H9 (cell line): Measurements from ENCODE around the gene CDC5L. TPM values are rescaled to one million over a fixed set of nuclear protein-coding genes. Genes with fewer than 3 reads are reported as not detected.

Experiments used
- DNase-seq: peaks from one replicate; pipeline ENCODE4 v3.0.0-alpha.2; 2017
- H2AFZ ChIP-seq: one replicate; pipeline ENCODE4 v1.6.1; 2013; ENCODE audit warnings: mild to moderate bottlenecking, low read length, control low read depth, moderate library complexity
- H2AK5ac ChIP-seq: 2 replicates; pipeline ENCODE4 v1.6.1; 2013; ENCODE audit warnings: low read length, control low read depth, mixed read lengths; ENCODE audit not compliant: insufficient read length
- H2BK120ac ChIP-seq: one replicate; pipeline ENCODE4 v1.6.1; 2013; ENCODE audit warnings: low read depth, mild to moderate bottlenecking, low read length, control low read depth, inconsistent platforms; ENCODE audit not compliant: poor library complexity, severe bottlenecking
- H2BK12ac ChIP-seq: 2 replicates; pipeline ENCODE4 v1.6.1; 2013; ENCODE audit warnings: low read length, control low read depth, mixed read lengths, low read depth; ENCODE audit not compliant: insufficient read length
- H2BK15ac ChIP-seq: 2 replicates; pipeline ENCODE4 v1.6.1; 2013; ENCODE audit warnings: low read depth, low read length, control low read depth
- H2BK20ac ChIP-seq: one replicate; pipeline ENCODE4 v1.6.1; 2013; ENCODE audit warnings: low read depth, mild to moderate bottlenecking, low read length, control low read depth, inconsistent platforms; ENCODE audit not compliant: poor library complexity, severe bottlenecking
- H2BK5ac ChIP-seq: 2 replicates; pipeline ENCODE4 v1.6.1; 2013; ENCODE audit warnings: low read length, control low read depth, mixed read lengths; ENCODE audit not compliant: insufficient read length
- H3K14ac ChIP-seq: 2 replicates; pipeline ENCODE4 v1.6.1; 2013; ENCODE audit warnings: low read length, control low read depth; ENCODE audit not compliant: insufficient read depth
- H3K18ac ChIP-seq: 2 replicates; pipeline ENCODE4 v1.6.1; 2013; ENCODE audit warnings: low read depth, mild to moderate bottlenecking, mixed read lengths, low read length, control low read depth; ENCODE audit not compliant: insufficient read length
- H3K23ac ChIP-seq: 2 replicates; pipeline ENCODE4 v1.6.1; 2013; ENCODE audit warnings: low read length, control low read depth, mixed read lengths, low read depth; ENCODE audit not compliant: insufficient read length
- H3K23me2 ChIP-seq: 2 replicates; pipeline ENCODE4 v1.6.1; 2013; ENCODE audit warnings: low read depth, mild to moderate bottlenecking, mixed read lengths, low read length, control low read depth; ENCODE audit not compliant: insufficient read length, poor library complexity, severe bottlenecking
- H3K27ac ChIP-seq: 2 replicates; pipeline ENCODE4 v1.5.1; 2013; ENCODE audit warnings: low read length, control low read depth, mixed read lengths, low read depth; ENCODE audit not compliant: insufficient read length
- H3K27me3 ChIP-seq: 2 replicates; pipeline ENCODE4 v1.6.1; 2013; ENCODE audit warnings: low read length, control low read depth, inconsistent platforms; ENCODE audit not compliant: insufficient read depth
- H3K4ac ChIP-seq: 2 replicates; pipeline ENCODE4 v1.6.1; 2013; ENCODE audit warnings: low read depth, mild to moderate bottlenecking, control low read depth, inconsistent platforms, low read length, moderate library complexity
- H3K4me1 ChIP-seq: 2 replicates; pipeline ENCODE4 v1.6.1; 2013; ENCODE audit warnings: low read length, control low read depth, inconsistent platforms; ENCODE audit not compliant: insufficient read depth
- H3K4me2 ChIP-seq: 2 replicates; pipeline ENCODE4 v1.6.1; 2013; ENCODE audit warnings: low read length, control low read depth, mixed read lengths; ENCODE audit not compliant: insufficient read length, insufficient read depth
- H3K56ac ChIP-seq: 2 replicates; pipeline ENCODE4 v1.6.1; 2013; ENCODE audit warnings: low read depth, mild to moderate bottlenecking, mixed read lengths, low read length, control low read depth; ENCODE audit not compliant: insufficient read length
- H3K79me1 ChIP-seq: 2 replicates; pipeline ENCODE4 v1.6.1; 2013; ENCODE audit warnings: low read depth, mild to moderate bottlenecking, moderate library complexity, low read length, control low read depth, inconsistent platforms; ENCODE audit not compliant: insufficient read depth, poor library complexity, severe bottlenecking
- H3K79me2 ChIP-seq: 2 replicates; pipeline ENCODE4 v1.6.1; 2013; ENCODE audit warnings: low read length, control low read depth, inconsistent platforms; ENCODE audit not compliant: insufficient read depth
- H3K9ac ChIP-seq: 2 replicates; pipeline ENCODE4 v1.6.1; 2013; ENCODE audit warnings: low read length, control low read depth, mixed read lengths; ENCODE audit not compliant: insufficient read length; ENCODE audit errors: extremely low read depth
- H3K9me3 ChIP-seq: one replicate; pipeline ENCODE4 v1.6.1; 2013; ENCODE audit warnings: low read depth, low read length, inconsistent platforms; ENCODE audit not compliant: control insufficient read depth
- H3T11ph ChIP-seq: one replicate; pipeline ENCODE4 v1.6.1; 2013; ENCODE audit warnings: mild to moderate bottlenecking, low read length, control low read depth, inconsistent platforms
- H4K20me1 ChIP-seq: one replicate; pipeline ENCODE4 v1.6.1; 2013; ENCODE audit not compliant: control insufficient read depth, insufficient read length, insufficient read depth
- H4K5ac ChIP-seq: 2 replicates; pipeline ENCODE4 v1.6.1; 2013; ENCODE audit warnings: low read depth, mild to moderate bottlenecking, mixed read lengths, low read length, control low read depth; ENCODE audit not compliant: insufficient read length
- H4K8ac ChIP-seq: replicated peaks from 2 replicates; pipeline ENCODE4 v1.6.1; 2013; ENCODE audit warnings: low read length, control low read depth, mixed read lengths, low read depth; ENCODE audit not compliant: insufficient read length
- H4K91ac ChIP-seq: 2 replicates; pipeline ENCODE4 v1.6.1; 2013; ENCODE audit warnings: low read depth, mild to moderate bottlenecking, moderate library complexity, mixed read lengths, low read length, control low read depth; ENCODE audit not compliant: insufficient read length
- H3K27ac Mint-ChIP-seq, 3 experiments: 2 replicates in 2 of 3; 3 replicates in 1 of 3; pipeline ENCODE4 v1.8.0; 2020 to 2021; ENCODE audit warnings: mixed read lengths in 3 of 3, mild to moderate bottlenecking in 1 of 3, moderate library complexity in 1 of 3
- H3K27me3 Mint-ChIP-seq: 2 replicates; pipeline ENCODE4 v1.8.0; 2021; ENCODE audit warnings: low read depth, mild to moderate bottlenecking, moderate library complexity, mixed read lengths
- H3K36me3 Mint-ChIP-seq, 3 experiments: 2 replicates in 2 of 3; 3 replicates in 1 of 3; pipeline ENCODE4 v1.8.0; 2020 to 2021; ENCODE audit warnings: low read depth in 3 of 3, mixed read lengths in 3 of 3; ENCODE audit not compliant: insufficient read depth in 1 of 3
- H3K4me1 Mint-ChIP-seq, 2 experiments: 2 replicates each; pipeline ENCODE4 v1.8.0; 2020; ENCODE audit warnings: mixed read lengths in 2 of 2
- H3K4me3 Mint-ChIP-seq, 2 experiments: 2 replicates in 1 of 2; 3 replicates in 1 of 2; pipeline ENCODE4 v1.8.0; 2020 to 2021; ENCODE audit warnings: mild to moderate bottlenecking in 2 of 2, mixed read lengths in 2 of 2, moderate library complexity in 1 of 2
- H3K9me3 Mint-ChIP-seq, 2 experiments: 2 replicates in 1 of 2; 3 replicates in 1 of 2; pipeline ENCODE4 v1.8.0; 2020; ENCODE audit warnings: mild to moderate bottlenecking in 2 of 2, mixed read lengths in 2 of 2, moderate library complexity in 1 of 2
- WGBS: extraction: QIAGEN DNeasy Blood & Tissue Kit; methylation state at CpG from one replicate; pipeline ENCODE4 v1.1.7; 2013; ENCODE audit warnings: missing lambda C conversion rate, low lambda C conversion rate, mixed read lengths; ENCODE audit not compliant: insufficient read length; ENCODE audit errors: extremely low coverage; 5-methylcytosine and 5-hydroxymethylcytosine counted together
- total RNA-seq: library from RNA; stranded (reverse); gene quantifications from 2 replicates; pipeline ENCODE4 v1.2.1, GENCODE V29; 2021
- TF ChIP-seq, protein P1 (sequence below): fragments of 200-600 bp; sonication (generic); conservative IDR thresholded peaks from 3 replicates; pipeline ENCODE4 v1.8.0; 2021; ENCODE audit warnings: antibody characterized with exemption, mild to moderate bottlenecking

CDC5L gene
- total RNA-seq, 1 experiment from 2014 or later, result 34.3 TPM

DNA sequence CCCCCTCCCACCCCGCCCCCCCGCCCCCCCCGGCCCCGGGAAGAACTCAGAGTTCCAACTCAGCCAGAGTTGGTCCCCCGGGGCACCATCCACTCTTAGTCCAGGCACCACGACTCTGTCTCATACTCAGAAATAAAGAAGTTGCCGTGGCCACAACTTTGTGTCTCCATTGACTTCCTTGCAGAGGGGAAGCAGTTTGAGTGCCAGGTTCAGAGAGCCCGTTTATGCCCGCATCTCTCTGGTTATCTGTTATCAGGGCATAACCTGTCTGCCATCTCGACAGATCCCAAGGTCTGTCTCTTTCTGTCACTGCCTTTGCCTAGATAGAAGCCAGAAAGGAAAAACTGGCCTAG lies 605 bp downstream of the CDC5L start:
- Histone ChIP-seq H2BK15ac (no peak overlapping the region), H4K91ac (no peak overlapping the region), H3K4ac (no peak overlapping the region), H3K56ac (no peak overlapping the region), H4K8ac (no peak overlapping the region), H4K5ac (no peak overlapping the region), H3K27me3 (no peaks in the 10 kb centered on the region), H3K79me2 (peaks cover 19% of the 10 kb centered on the region), H3K9ac (peak overlapping the region; percentile 94), H3K23ac (no peak overlapping the region), H2BK120ac (no peak overlapping the region), H2BK12ac (no peak overlapping the region), H3K18ac (no peak overlapping the region), H3K23me2 (peaks cover 10% of the 10 kb centered on the region), H2BK5ac (no peak overlapping the region), H2AFZ (no peak overlapping the region), H3T11ph (no peak overlapping the region), H2AK5ac (no peak overlapping the region), H3K4me1 (no peaks in the 10 kb centered on the region), H3K27ac (no peak overlapping the region), H4K20me1 (no peaks in the 10 kb centered on the region), H3K79me1 (peaks cover 16% of the 10 kb centered on the region), H2BK20ac (no peak overlapping the region), H3K14ac (no peak overlapping the region), H3K9me3 (no peaks in the 10 kb centered on the region), H3K4me2 (peak overlapping the region; percentile 95)
- Mint-ChIP-seq H3K4me1 (peaks cover 23 to 29% of the 10 kb centered on the region in 2 experiments), H3K4me3 (peak overlapping the region; percentile 98 to 99), H3K27me3 (no peaks in the 10 kb centered on the region), H3K27ac (peak overlapping the region in 2 of 3 experiments; percentile 52 to 89; a peak in 3 of 7 replicates), H3K36me3 (peaks cover 5 to 36% (median 31%) of the 10 kb centered on the region in 3 experiments; a peak in 6 of 7 replicates), H3K9me3 (no peaks in the 10 kb centered on the region)
- no CpG with 5 or more reads among the region's 10 CpGs for WGBS
- DNase-seq, result no peak
- TF ChIP-seq, protein P1, sequence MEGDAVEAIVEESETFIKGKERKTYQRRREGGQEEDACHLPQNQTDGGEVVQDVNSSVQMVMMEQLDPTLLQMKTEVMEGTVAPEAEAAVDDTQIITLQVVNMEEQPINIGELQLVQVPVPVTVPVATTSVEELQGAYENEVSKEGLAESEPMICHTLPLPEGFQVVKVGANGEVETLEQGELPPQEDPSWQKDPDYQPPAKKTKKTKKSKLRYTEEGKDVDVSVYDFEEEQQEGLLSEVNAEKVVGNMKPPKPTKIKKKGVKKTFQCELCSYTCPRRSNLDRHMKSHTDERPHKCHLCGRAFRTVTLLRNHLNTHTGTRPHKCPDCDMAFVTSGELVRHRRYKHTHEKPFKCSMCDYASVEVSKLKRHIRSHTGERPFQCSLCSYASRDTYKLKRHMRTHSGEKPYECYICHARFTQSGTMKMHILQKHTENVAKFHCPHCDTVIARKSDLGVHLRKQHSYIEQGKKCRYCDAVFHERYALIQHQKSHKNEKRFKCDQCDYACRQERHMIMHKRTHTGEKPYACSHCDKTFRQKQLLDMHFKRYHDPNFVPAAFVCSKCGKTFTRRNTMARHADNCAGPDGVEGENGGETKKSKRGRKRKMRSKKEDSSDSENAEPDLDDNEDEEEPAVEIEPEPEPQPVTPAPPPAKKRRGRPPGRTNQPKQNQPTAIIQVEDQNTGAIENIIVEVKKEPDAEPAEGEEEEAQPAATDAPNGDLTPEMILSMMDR, result no peak
